ENCODE measurements around the gene SNRPN.
"Not testable (repeated sequence)": the region's sequence is repeated elsewhere in the genome, so short reads cannot be mapped to it uniquely, and the experiment has no call there.

The SNRPN gene

DNA sequence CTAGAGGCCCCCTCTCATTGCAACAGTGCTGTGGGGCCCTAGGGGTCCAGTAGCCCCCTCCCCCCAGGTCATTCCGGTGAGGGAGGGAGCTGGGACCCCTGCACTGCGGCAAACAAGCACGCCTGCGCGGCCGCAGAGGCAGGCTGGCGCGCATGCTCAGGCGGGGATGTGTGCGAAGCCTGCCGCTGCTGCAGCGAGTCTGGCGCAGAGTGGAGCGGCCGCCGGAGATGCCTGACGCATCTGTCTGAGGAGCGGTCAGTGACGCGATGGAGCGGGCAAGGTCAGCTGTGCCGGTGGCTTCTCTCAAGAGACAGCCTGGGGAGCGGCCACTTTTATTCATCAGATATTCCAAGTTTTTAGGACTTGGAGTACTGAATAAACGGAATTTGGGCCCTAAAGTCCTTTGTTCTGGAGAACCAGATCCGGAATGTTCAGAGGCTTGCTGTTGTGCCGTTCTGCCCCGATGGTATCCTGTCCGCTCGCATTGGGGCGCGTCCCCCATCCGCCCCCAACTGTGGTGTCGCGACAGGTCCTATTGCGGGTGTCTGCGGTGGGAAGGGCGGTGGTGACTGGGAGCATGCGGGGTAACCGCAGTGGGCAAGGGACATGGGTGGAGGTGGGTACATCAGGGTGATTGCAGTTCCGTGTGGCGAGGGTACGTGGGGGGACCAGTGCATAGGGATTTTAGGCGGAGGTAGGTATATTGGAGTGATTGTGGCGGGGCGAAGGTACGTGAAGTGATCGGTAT lies at the start of gene SNRPN, which contains the start of gene SNURF:
Gene SNRPN, plus strand, starts transcription at position 205 of the 748 bp plus-strand sequence. CDS start 19,467 bp downstream, outside the sequence.
Gene SNURF, plus strand, starts transcription at position 205 of the 748 bp plus-strand sequence. Its CDS starts 62 bp downstream, at position 267.
- peak; percentile 57 for DNase-seq (ENCODE audit: low read depth)

DNA sequence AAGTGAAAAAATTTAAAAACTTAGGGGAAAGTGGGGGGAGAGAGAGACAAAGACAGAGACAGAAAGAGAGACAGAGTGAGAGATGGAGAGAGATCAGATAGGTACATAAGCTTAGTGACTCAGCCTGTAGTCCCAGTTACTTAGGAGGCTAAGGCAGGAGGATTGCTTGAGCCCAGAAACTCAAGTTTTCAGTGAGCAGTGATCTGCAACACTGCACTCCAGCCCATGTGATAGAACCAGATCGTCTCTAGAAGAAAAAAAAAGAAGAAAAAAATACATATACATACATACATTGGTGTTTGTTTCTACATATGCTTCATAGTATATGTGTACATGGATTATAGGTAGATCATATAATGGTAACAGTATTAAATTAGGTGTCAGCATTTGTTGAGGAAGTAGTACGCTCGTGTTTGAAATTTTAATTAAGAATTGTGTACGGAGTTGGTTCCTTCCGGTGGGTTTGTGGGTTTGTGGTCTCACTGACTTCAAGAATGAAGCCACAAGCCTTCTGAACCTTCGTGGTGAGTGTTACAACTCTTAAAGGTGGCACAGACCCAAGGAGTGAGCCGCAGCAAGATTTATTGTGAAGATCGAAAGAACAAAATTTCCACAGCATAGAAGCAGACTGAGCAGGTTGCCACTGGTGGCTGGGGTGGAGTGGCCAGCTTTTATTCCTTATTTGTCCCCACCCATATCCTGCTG lies 38.3 kb upstream of the SNRPN start:
- no peak for DNase-seq (ENCODE audit: low read depth)

DNA sequence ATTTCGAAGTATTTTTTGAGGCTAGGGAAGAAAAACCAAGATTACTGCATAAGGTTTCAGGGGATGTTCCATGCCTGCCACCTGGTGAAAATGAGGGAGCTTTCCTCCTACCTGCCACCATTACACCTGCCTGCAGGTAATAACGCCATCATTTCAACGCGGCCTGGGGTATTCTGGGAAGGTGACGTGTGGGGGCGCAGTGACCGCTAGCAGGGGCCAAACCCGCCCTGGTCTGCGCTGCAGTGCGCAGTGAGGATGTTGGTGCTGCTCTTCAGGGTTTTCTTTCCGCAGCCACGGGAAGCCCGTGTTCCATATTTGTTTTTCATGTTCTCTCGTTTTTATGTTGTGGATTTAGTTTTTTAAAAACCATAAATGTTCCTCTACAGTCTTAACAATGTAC lies 37.4 kb upstream of the SNRPN start:
- DNase-seq (ENCODE audit: low read depth) = no peak

DNA sequence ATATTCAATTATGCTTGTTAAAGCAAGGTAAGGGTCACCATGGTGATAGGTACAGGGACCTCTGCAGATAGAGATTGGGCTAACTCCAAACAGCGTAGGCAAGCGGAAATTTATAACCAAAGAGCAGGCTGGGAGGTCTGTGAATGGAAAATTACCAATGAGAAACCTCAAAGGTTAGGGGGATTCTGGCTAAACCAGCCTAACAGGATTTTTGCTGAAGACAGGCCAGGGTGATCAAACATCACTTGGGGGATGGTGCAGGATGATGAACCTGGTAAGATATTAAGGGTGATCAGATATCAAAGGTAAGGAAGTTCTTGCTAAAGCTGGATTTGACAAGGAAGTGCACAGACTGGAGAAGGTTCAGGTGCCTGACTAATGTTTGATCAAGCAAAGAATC lies 35.3 kb upstream of the SNRPN start:
- no peak for DNase-seq (ENCODE audit: low read depth)

DNA sequence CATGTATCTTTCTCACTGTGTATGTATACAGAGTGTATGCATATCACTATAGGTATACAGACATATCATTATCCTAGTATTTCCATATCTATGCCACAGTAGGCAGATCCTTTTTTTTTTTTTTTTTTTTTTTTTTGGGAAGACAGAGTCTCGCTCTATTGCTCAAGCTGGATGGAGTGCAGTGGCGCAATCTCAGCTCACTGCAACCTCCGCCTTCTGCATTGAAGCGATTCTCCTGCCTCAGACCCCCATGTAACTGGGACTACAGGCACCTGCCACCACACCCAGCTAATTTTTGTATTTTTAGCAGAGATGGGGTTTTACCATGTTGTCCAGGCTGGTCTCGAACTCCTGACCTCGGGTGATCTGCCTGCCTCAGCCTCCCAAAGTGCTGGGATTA lies 32.0 kb upstream of the SNRPN start:
- not testable (repeated sequence) for DNase-seq (ENCODE audit: low read depth)

DNA sequence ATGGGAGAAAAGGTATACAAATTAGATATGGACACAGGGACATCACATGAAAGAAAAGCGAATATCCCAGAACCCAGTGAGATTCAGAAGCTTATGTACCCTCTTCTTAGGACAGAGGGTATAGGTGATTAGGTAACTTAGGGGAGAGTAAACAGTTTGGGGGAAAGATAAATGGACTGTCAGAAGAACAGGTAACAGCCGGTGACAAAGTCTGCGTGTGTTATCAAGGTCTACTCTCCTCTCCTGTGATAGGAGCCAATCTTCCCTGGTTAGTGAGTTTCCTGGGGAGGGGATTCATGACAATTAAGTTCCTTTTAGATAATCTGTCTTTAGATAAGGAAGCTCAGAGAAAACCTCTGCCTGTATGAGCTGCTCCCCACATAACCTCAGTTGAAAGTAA lies 30.6 kb upstream of the SNRPN start:
- no peak for DNase-seq (ENCODE audit: low read depth)

DNA sequence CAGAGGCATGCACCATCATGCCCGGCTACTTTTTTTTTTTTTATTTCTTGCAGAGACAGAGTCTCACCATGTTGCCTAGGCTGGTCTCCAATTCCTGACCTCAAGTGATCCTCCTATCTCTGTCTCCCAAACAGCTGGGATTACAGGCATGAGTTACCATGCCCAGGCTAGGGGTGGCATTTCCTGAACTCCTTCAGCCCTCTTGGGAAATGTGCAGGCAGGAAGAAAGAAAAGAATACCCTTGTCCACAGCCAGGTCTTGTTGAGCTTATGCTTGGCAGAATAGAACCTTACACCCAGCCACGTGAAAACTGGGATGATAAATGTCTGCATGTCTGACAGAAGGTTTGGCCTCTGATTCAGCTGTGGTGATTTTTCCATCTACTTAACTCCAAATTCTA lies 30.2 kb upstream of the SNRPN start:
- no peak for DNase-seq (ENCODE audit: low read depth)

DNA sequence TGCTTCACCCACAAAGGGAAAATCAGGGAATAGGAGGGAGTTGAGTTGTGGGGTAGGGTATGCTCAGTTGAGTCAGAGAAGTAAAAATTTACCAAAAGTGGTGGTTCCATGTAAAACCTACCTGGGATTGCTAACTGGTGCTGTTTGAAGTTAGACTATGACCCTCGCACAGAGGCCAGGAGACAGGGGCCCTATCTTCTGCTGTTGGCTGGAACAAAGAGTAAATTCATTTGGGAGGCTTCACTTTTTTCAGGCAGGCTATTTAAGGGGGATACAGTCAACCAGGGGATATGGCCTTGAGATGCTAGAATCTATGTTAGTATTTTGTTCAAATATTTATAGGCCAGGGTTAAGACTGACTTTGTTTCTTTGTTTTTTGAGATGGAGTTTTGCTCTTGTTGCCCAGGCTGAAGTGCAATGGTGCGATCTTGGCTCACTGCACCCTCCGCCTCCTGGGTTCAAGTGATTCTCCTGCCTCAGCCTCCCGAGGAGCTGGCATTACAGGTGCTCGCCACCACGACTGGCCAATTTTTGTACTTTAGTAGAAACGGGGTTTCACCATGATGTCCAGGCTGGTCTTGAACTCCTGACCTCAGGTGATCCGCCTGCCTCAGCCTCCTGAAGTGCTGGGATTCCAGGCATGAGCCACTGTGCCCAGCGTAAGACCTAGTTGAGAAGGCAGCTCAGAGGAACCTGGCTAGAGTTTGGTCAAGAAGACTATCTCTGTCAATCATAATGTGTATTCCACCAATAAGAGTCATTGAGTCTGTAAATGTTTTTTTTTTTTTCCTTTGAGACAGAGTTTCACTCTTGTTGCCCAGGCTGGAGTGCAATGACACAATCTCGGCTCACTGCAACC lies 22.7 kb upstream of the SNRPN start:
- DNase-seq (ENCODE audit: low read depth) = not testable (repeated sequence)

DNA sequence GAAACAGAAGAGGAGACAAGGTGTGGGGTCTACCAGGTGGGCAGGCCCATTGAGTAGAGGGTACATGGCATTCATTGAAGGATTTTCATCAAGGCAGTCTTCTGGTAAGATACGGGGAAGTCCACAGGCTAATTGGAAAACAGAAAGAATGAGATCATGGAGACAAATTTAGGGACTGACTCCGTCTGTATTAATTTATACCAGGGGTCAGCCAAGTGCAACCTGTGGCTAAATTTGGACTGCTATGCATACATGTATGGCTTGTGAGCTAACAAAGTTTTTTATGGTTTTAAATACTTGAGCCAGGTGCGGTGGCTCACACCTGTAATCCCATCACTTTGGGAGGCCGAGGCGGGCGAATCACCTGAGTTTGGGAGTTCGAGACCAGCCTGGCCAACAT lies 21.1 kb upstream of the SNRPN start:
- no peak for DNase-seq (ENCODE audit: low read depth)

DNA sequence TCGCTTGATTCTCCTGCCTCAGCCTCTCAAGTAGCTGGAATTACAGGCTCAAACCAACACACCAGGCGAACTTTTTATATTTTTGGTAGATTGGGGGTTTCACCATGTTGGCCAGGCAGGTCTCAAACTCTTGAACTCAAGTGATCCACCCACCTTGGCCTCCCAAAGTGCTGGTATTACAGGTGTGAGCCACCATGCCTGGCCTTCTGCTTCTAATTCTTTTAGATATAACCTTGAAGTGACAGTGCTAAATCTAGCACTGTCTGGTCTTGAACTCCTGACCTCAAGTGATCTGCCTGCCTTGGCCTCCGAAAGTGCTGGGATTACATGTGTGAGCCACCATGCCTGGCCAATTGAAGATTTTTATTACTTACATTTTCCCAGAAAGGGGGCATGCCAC lies 16.6 kb upstream of the SNRPN start:
- DNase-seq (ENCODE audit: low read depth) = not testable (repeated sequence)

DNA sequence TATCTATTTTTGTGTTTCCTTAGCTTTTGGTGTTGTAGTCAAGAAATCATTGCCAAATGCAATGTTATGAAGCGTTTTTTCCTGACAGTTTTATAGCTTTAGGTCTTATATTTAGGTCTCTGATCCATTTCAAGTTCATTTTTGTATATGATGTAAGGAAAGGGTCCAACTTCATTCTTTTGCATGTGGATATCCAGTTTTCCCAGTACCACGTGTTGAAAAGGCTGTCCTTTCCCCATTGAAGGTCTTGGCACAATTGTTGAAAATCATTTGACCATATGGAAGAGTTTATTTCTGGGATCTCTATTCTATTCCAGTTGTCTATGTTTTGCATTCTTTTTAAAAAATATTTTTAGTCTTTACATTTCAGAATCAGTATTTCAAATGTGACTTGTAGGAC lies 14.6 kb upstream of the SNRPN start:
- DNase-seq (ENCODE audit: low read depth) = no peak

DNA sequence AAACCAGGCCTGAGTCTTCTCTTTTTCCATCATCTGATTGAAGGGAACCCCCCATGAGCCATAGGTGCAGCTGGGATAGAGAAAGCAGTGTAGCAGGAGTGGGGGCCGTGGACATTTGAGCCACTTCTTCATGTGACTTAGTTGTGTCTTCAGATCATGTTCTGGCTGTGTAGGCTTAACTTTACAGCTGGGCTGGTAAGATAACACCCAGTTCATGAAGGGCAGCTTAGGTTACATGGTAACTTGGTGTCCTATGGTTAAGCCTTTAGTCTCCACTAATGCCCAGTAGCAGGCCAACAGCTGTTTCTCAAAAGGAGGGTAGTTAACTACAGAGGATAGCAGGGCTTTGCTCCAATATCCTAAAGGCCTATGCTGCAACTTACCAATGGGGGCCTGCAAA lies 11.4 kb upstream of the SNRPN start:
- no peak for DNase-seq (ENCODE audit: low read depth)

DNA sequence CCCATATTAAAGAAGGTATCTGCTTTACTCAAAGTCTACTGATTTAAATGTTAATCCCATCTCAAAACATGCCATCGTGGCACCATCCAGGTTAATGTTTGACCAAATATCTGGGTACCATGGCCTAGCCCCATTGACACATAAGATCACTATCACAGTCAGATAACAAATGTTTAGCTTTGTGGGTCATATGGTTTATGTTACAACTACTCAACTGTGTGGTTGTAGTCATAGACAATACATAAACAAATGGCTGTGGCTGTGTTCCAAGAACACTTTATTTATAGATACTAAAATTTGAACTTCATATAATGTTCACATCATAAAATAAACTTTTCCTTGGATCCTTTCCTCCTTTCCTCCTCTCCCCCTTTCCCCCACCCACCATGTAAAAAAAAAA lies 9.8 kb upstream of the SNRPN start:
- no peak for DNase-seq (ENCODE audit: low read depth)

DNA sequence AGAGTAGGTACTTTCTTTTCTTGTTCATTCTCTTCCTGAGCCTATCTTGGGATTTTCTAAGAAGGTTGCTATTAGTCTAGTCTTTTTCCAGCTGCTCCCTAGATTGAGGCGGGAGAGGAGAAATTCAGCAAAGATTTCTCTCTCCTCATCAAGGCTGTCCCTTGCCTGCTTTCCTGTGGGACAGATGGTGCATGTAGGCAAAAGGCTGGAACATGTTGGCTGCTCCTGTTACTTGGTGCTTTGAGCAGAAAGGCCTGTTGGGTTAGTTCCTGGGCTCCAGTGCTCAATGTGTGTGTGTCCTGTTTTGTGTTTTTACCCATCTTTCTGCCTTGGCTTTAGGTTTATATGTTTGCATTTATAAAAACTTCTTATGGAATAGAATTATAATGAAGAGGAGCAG lies 9.1 kb upstream of the SNRPN start:
- no peak for DNase-seq (ENCODE audit: low read depth)

DNA sequence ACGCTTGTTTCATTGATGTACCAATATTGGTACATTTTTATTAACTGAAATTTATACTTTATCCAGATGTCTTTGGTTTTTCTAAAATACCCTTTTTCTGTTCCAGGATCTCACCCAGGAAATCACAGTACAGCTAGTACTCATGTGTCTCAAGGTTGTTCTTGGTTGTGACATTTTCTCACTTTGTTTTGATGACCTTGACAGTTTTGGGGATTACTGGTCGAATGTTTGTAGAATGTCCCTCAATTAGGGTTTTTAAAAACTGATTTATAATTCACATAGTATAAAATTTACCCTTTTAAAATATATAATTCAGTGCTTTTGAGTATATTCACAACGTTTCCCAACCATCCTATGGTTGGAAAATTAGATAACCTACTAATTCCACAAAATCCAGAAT lies 6.3 kb upstream of the SNRPN start:
- DNase-seq (ENCODE audit: low read depth) = no peak

DNA sequence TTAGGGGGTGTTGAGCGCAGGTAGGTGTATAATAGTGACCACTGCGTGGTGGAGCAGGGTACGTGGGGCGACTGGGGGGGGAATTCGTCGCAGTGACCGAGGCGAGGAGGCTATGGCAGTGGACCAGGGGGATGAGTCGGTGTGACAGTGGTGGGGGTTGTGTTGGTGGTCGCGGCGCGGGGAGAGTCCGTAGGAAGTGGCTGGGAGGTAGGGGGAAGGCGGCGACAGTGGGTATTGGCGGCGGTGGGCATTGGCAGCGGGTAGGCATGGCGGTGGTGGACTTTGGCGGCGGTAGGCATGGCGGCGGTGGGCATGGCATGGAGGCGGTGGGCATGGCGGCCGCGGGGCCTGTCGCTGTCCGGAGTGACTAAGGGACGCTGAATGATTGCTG lies 739 bp downstream of the SNRPN start:
- peak; percentile 0 for DNase-seq (ENCODE audit: low read depth)

DNA sequence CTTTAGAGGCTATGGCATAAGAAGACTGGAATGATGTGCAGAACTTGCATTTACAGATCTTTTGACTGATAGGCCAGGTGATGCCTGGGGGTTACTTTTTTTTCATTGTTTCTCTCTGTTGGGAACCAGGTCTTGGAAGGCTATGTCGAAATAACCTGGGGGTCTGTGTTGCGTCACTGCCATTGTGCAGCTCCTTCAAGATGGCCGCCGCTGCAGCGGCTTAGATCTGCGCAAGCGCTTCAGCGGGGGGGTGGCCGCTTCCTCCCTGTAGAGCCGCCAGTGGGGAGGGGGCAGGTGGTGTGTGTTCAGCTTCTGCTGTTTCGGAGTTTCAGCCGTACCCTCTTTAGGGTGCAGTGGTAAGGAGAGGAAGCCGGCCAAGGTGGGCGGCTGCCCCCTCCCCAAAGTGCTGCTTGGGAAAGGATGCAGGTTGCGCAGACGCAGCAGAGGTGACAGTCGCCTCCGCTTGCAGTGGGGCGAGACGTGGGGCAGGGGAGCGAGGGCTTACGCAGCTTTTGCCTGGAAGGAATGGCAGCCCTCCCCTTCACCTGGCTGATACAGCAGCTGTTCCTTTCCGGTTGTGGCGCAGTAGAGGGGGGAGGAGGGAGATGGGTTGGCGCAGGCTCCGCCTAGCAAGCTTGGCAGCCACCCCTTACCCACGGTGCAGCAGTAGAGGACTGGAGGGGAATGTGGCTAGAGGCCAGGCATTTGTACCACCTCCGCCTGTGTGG lies 1.5 kb downstream of the SNRPN start:
- DNase-seq (ENCODE audit: low read depth) = peak; percentile 64

DNA sequence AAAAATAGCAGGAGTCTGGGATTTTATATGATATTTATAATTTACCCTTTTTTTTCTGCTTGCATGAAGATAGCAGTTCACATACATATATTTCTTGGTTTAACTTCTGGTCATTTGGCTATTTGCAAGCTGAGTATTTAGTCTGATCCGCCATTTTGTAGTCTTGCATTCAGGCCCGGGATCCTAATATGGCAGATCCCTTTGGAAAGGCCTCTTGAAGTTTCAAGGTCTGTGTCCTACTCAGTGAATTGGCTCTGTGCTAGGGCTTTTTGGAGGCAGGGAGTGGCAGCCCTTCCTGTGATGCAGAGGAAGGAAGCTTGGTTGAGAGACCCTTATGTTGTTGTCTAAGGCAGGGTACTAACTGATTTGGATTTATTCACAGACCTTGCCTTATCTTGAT lies 2.9 kb downstream of the SNRPN start:
- DNase-seq (ENCODE audit: low read depth) = no peak

DNA sequence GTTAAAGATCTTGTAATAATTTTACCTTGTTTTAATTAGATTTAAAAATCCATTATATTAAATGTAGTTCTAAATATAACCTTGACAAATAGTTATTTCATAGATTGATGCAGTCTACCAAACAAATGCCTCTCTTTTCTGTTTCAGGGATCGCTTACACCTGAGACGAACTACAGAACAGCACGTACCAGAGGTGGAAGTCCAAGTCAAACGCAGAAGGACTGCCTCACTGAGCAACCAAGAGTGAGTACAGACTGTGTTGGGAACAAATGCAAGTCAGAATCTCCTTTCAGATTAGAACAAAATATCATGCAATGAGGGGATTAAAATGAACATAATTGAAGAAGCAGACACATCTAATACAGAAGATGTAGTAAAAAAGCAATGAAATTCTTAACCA lies 7.2 kb downstream of the SNRPN start:
- DNase-seq (ENCODE audit: low read depth) = no peak

DNA sequence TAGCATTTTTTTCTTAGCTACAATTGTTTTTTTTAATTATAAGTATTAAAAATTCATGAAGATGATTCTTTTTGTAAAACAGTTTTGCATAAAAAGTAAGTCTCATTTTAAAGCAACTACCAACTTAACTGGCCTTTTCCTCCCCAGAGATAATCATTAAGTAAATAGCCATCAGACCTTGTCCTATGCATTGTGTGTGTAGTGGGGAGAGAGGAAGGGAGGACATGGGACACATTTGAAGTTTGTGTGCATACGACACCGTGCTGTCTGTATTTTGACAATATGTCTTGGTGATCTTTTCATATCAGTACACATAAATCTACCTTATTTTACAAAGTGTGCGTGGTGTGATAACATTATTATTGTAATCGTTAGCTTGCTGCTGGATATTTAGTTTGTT lies 8.1 kb downstream of the SNRPN start:
- no peak for DNase-seq (ENCODE audit: low read depth)

DNA sequence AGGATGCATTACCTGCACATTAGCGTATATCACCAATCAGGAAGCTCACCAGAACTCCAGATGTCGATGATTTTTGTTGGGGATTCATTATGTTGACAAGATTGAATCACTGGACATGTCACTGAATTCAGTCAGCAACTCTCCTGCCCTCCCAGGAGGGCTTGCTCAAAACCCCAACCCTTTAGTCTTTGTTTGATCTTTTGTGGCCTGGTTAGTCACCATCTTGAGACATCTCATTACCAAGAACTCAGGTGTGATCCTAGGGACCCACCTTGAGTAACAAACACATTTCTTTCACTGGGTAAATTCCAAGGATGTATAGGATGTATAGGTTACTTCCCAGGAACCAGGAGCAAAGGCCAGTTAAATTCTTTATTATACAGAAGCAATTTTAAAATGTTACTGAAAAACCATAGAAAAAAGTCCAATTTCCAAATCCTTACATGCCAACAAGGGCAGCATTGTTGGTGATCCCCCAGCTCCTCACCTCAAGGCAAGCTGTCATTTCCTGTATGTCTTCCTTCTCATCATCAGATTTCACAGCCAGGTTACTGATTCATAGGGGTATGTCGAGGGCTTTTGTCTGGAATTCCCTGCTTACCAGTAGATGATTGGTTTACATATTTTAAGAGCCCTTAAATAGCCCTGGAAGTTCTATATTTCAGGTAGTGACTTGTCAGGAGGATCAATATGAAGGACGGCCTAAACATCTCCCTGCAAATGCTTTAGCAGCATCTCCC lies 11.7 kb downstream of the SNRPN start:
- no peak for DNase-seq (ENCODE audit: low read depth)

All from activated T-cell treated with anti-CD3 and anti-CD28 coated beads for 48 hours (primary cell).